PC-3 (cell line): ENCODE results near the gene RPL10A. TPM values are rescaled to one million over a fixed set of nuclear protein-coding genes. Genes with fewer than 3 reads are reported as not detected.
"Not testable (repeated sequence)": the region's sequence is repeated elsewhere in the genome, so short reads cannot be mapped to it uniquely, and the experiment has no call there.

Experiments
- ATAC-seq: fragments of 200-7000 bp; cut with Tn5 transposase; 2 replicates; pipeline ENCODE4 v1.9.1; 2020; ENCODE audit warnings: mild to moderate bottlenecking, moderate library complexity
- BruUV-seq: library from RNA; stranded (reverse); fragments of 400-500 nt; replicated peaks from 2 replicates; lab custom pipeline; 2021; lab: Mats Ljungman, UMichigan
- CTCF ChIA-PET: fragments of 300-600 bp; sonication (Branson Sonifier 250); formaldehyde crosslinking; loops from one replicate; lab custom pipeline; 2022; ENCODE audit warnings: antibody characterized with exemption; lab: Charles Lee
- POLR2A ChIA-PET: fragments of 300-600 bp; sonication (Branson Sonifier 250); formaldehyde crosslinking; loops from one replicate; lab custom pipeline; 2022; ENCODE audit warnings: antibody characterized with exemption; ENCODE audit not compliant: unreplicated experiment; lab: Charles Lee
- DNase-seq: peaks from one replicate; pipeline ENCODE4 v3.0.0-alpha.2; 2015
- H2AFZ ChIP-seq: fragments of 300-600 bp; sonication (generic); 2 replicates; pipeline ENCODE4 v1.6.0; 2016; ENCODE audit warnings: antibody characterized with exemption, low read length
- H3F3A ChIP-seq: fragments of 300-600 bp; sonication (generic); one replicate; pipeline ENCODE4 v1.6.0; 2017; ENCODE audit warnings: antibody characterized with exemption, low read length, control low read depth, mild to moderate bottlenecking; ENCODE audit not compliant: unreplicated experiment
- H3K27ac ChIP-seq: fragments of 300-600 bp; sonication (generic); 2 replicates; pipeline ENCODE4 v1.5.1; 2016; ENCODE audit warnings: mild to moderate bottlenecking, low read length
- H3K27me3 ChIP-seq: fragments of 300-600 bp; sonication (generic); 2 replicates; pipeline ENCODE4 v1.6.1; 2016; ENCODE audit warnings: low read length, mixed read lengths
- H3K36me3 ChIP-seq: fragments of 300-600 bp; sonication (generic); 2 replicates; pipeline ENCODE4 v1.6.1; 2016; ENCODE audit warnings: low read depth, mixed run types, low read length, mixed read lengths
- H3K4me1 ChIP-seq: fragments of 300-600 bp; sonication (generic); 2 replicates; pipeline ENCODE4 v1.5.1; 2016; ENCODE audit warnings: low read length; ENCODE audit not compliant: insufficient read depth
- H3K4me2 ChIP-seq: fragments of 300-600 bp; sonication (generic); 2 replicates; pipeline ENCODE4 v1.6.0; 2016; ENCODE audit warnings: low read length
- H3K4me3 ChIP-seq: fragments of 300-600 bp; sonication (generic); 2 replicates; pipeline ENCODE4 v1.5.1; 2016; ENCODE audit warnings: mild to moderate bottlenecking, low read length, mixed read lengths
- H3K79me2 ChIP-seq: fragments of 300-600 bp; sonication (generic); 2 replicates; pipeline ENCODE4 v1.6.1; 2017; ENCODE audit warnings: low read length, mixed read lengths
- H3K9ac ChIP-seq: fragments of 300-600 bp; sonication (generic); 2 replicates; pipeline ENCODE4 v1.6.0; 2016; ENCODE audit warnings: mild to moderate bottlenecking, low read length
- H3K9me2 ChIP-seq: fragments of 300-600 bp; sonication (generic); replicated peaks from 2 replicates; pipeline ENCODE4 v1.6.1; 2016; ENCODE audit warnings: mixed run types, low read length, mixed read lengths
- H3K9me3 ChIP-seq: fragments of 300-600 bp; sonication (generic); 2 replicates; pipeline ENCODE4 v1.6.1; 2016; ENCODE audit warnings: low read length, mixed read lengths
- H4K20me1 ChIP-seq: fragments of 300-600 bp; sonication (generic); 2 replicates; pipeline ENCODE4 v1.6.1; 2016; ENCODE audit warnings: low read length, mixed read lengths
- CTCF ChIP-seq: fragments of 300-600 bp; sonication (generic); conservative IDR thresholded peaks from 2 replicates; pipeline ENCODE4 v1.5.1; 2017; ENCODE audit warnings: antibody characterized with exemption, low read depth, mild to moderate bottlenecking, low read length
- EZH2 ChIP-seq: fragments of 300-600 bp; sonication (generic); IDR thresholded peaks from one replicate; pipeline ENCODE4 v1.6.1; 2017; ENCODE audit warnings: antibody characterized with exemption, mild to moderate bottlenecking, low read length; ENCODE audit not compliant: unreplicated experiment
- EZH2phosphoT487 ChIP-seq: fragments of 300-600 bp; sonication (generic); IDR thresholded peaks from 2 replicates; pipeline ENCODE4 v1.6.1; 2018; ENCODE audit warnings: mild to moderate bottlenecking, antibody characterized with exemption, low read length, borderline replicate concordance
- intact Hi-C: fragments of 100-400 bp; cut with micrococcal nuclease; formaldehyde crosslinking; loops from 2 replicates; pipeline ENCODE4 v1.9.0; 2023
- total RNA-seq: library from RNA; depleted of rRNA; stranded (reverse); fragments of >200 nt; gene quantifications from 2 replicates; pipeline ENCODE4 v1.2.3, GENCODE V29; 2014

RPL10A gene
- total RNA-seq, 1 experiment from 2014 or later: 1,509 TPM

- Histone ChIP-seq H4K20me1 (no peaks in the 10 kb centered on the region), H2AFZ (peak overlapping the region; percentile 36; the same call in 1 of the 2 replicates), H3K9me3 (peaks cover 10% of the 10 kb centered on the region), H3F3A (peaks cover 11% of the 10 kb centered on the region), H3K27me3 (no peaks in the 10 kb centered on the region), H3K79me2 (0 out of 2 replicates have a peak, but pooled peaks cover 8% of the 10 kb centered on the region), H3K36me3 (peaks cover 30% of the 10 kb centered on the region), H3K27ac (peak overlapping the region; percentile 98), H3K4me3 (peak overlapping the region; percentile 46), H3K9ac (peak overlapping the region; percentile 89), H3K4me1 (peaks cover 48% of the 10 kb centered on the region), H3K4me2 (peak overlapping the region; percentile 82), H3K9me2 (no peaks in the 10 kb centered on the region)
- DNase-seq (peak; percentile 75), ATAC-seq (peak; percentile 57)
- CTCF ChIA-PET: interaction anchor here (0.6 to 1.5 kb wide), 5 partner anchors 13 to 96 kb away, joined by 3 to 9 read pairs (median 4); partner anchors contain the start of gene RPL10A
- BruUV-seq: TSS peak; percentile 62
- POLR2A ChIA-PET: interaction anchor here (0.6 to 1.6 kb wide), 4 partner anchors 28 to 82 kb away, joined by 4 to 14 read pairs (median 8); partner anchors contain the start of gene TEAD3
- TF ChIP-seq CTCF (no peak), EZH2phosphoT487 (no peak), EZH2 (no peak)
- intact Hi-C loops: loop anchor here (1.0 kb wide), 2 partner anchors 13 to 37 kb away; no protein-coding TSS in a partner anchor
Observed at GRCh38 chr6:35428421-35429149, 39.6 kb upstream of the RPL10A start.

GRCh38 chr6:35429463-35429862 is 38.7 kb upstream of the RPL10A start:
- Histone ChIP-seq H3K27me3 (no peaks in the 10 kb centered on the region), H3K4me3 (no peak overlapping the region), H3F3A (peaks cover 11% of the 10 kb centered on the region), H4K20me1 (no peaks in the 10 kb centered on the region), H3K27ac (peak overlapping the region; percentile 98), H3K79me2 (0 out of 2 replicates have a peak, but pooled peaks cover 8% of the 10 kb centered on the region), H3K9me2 (no peaks in the 10 kb centered on the region), H3K4me2 (no peak overlapping the region), H3K9me3 (peaks cover 10% of the 10 kb centered on the region), H3K4me1 (peaks cover 47% of the 10 kb centered on the region), H3K9ac (peak overlapping the region; percentile 89), H3K36me3 (peaks cover 27% of the 10 kb centered on the region), H2AFZ (no peak overlapping the region)
- ChIA-PET POLR2A (no interaction called here), CTCF (no interaction called here)
- ATAC-seq: no peak
- intact Hi-C loops: no loop called here
- BruUV-seq: no TSS peak
- no peak for TF ChIP-seq CTCF
- TF ChIP-seq EZH2: no peak
- TF ChIP-seq EZH2phosphoT487: no peak
- no peak for DNase-seq

GRCh38 chr6:35432291-35432690 is 35.9 kb upstream of the RPL10A start:
- Histone ChIP-seq H3K9ac (no peak overlapping the region), H3K27ac (no peak overlapping the region), H3K4me3 (no peak overlapping the region), H2AFZ (no peak overlapping the region), H3K27me3 (no peaks in the 10 kb centered on the region), H3K79me2 (no peaks in the 10 kb centered on the region), H3F3A (peaks cover 11% of the 10 kb centered on the region), H3K36me3 (peaks cover 17% of the 10 kb centered on the region), H3K4me2 (no peak overlapping the region), H4K20me1 (no peaks in the 10 kb centered on the region), H3K4me1 (peaks cover 19% of the 10 kb centered on the region), H3K9me3 (peaks cover 10% of the 10 kb centered on the region), H3K9me2 (no peaks in the 10 kb centered on the region)
- TF ChIP-seq EZH2 (no peak), EZH2phosphoT487 (no peak), CTCF (no peak)
- DNase-seq (no peak), ATAC-seq (no peak)
- intact Hi-C loops: no loop called here
- POLR2A ChIA-PET: no interaction called here
- CTCF ChIA-PET: no interaction called here
- no TSS peak for BruUV-seq

GRCh38 chr6:35432702-35433101 is 35.5 kb upstream of the RPL10A start:
- POLR2A ChIA-PET, BruUV-seq, H3K4me3 ChIP-seq, H3K27me3 ChIP-seq, H2AFZ ChIP-seq, intact Hi-C loops, CTCF ChIA-PET, H3K27ac ChIP-seq, ATAC-seq, H3K9ac ChIP-seq, H3K79me2 ChIP-seq, H3K4me2 ChIP-seq, H4K20me1 ChIP-seq, H3K9me2 ChIP-seq, DNase-seq, H3K9me3 ChIP-seq: not testable (repeated sequence)
- Histone ChIP-seq H3K36me3 (peaks cover 17% of the 10 kb centered on the region), H3K4me1 (peaks cover 15% of the 10 kb centered on the region), H3F3A (peaks cover 11% of the 10 kb centered on the region)
